A549 treated with RU486 at 1 μM for 4 hours (cell line): ENCODE results near the gene SPG21. TPM values are rescaled to one million over a fixed set of nuclear protein-coding genes. Genes with fewer than 3 reads are reported as not detected.

ENCODE experiments used
- total RNA-seq: library from RNA; stranded (reverse); fragments of 200-300 nt; extraction: Qiagen RNA extraction; gene quantifications from 5 replicates; pipeline ENCODE4 v1.2.3, GENCODE V29; 2022; ENCODE audit warnings: low read depth

The SPG21 gene
- total RNA-seq, result 104 to 135 TPM (median 127 TPM) in 5 replicates

GRCh38 chr15:64989416-64990167 lies at the start of gene SPG21:
SPG21 (minus strand) TSS chr15:64989914; CDS start chr15:64983569, 6,345 bp downstream.

GRCh38 chr15:65028921-65029735 lies 39.4 kb upstream of the SPG21 start, which contains the start of gene MTFMT:
MTFMT (minus strand) TSS chr15:65029639; CDS start chr15:65029613, 26 bp downstream.

Other genes with a start within 250 kb of the SPG21 start
- gene RBPMS2, start 214.3 kb downstream of the SPG21 start, total RNA-seq, result 6.4 to 9.5 TPM (median 7.7 TPM) in 5 replicates
- 12.7 to 22.4 TPM (median 18.7 TPM) in 5 replicates for gene PIF1, start 164.3 kb downstream of the SPG21 start, total RNA-seq
- gene PLEKHO2, start 148.0 kb downstream of the SPG21 start, total RNA-seq, result 5.0 to 6.4 TPM (median 5.6 TPM) in 5 replicates
- gene ANKDD1A, start 78.0 kb downstream of the SPG21 start, total RNA-seq, result 1.0 to 1.7 TPM (median 1.4 TPM) in 5 replicates
- gene MTFMT, start 39.7 kb upstream of the SPG21 start, total RNA-seq, result 24.1 to 33.3 TPM (median 27.4 TPM) in 5 replicates
- 12.4 to 18.4 TPM (median 14.3 TPM) in 5 replicates for gene SLC51B, start 55.5 kb upstream of the SPG21 start, total RNA-seq
- 0.09 to 0.15 TPM (median 0.12 TPM) in 5 replicates for gene RASL12, start 78.1 kb upstream of the SPG21 start, total RNA-seq
- gene KBTBD13, start 86.8 kb upstream of the SPG21 start, total RNA-seq, result not detected in 5 replicates
- 0.48 to 1.3 TPM (median 0.99 TPM) in 5 replicates for gene UBAP1L, start 125.3 kb upstream of the SPG21 start, total RNA-seq
- 21.6 to 31.2 TPM (median 30.0 TPM) in 5 replicates for gene PDCD7, start 143.9 kb upstream of the SPG21 start, total RNA-seq
- 41.1 to 61.7 TPM (median 52.7 TPM) in 5 replicates for gene CLPX, start 195.4 kb upstream of the SPG21 start, total RNA-seq
- 0.04 to 0.09 TPM (median 0.05 TPM) in 5 replicates for gene CILP, start 221.6 kb upstream of the SPG21 start, total RNA-seq